ENCODE results near the gene ADAMTS17. TPM values are rescaled to one million over a fixed set of nuclear protein-coding genes. Genes with fewer than 3 reads are reported as not detected.

Gene ADAMTS17
- total RNA-seq, 1 experiment from 2014 or later = 0.25 TPM

DNA sequence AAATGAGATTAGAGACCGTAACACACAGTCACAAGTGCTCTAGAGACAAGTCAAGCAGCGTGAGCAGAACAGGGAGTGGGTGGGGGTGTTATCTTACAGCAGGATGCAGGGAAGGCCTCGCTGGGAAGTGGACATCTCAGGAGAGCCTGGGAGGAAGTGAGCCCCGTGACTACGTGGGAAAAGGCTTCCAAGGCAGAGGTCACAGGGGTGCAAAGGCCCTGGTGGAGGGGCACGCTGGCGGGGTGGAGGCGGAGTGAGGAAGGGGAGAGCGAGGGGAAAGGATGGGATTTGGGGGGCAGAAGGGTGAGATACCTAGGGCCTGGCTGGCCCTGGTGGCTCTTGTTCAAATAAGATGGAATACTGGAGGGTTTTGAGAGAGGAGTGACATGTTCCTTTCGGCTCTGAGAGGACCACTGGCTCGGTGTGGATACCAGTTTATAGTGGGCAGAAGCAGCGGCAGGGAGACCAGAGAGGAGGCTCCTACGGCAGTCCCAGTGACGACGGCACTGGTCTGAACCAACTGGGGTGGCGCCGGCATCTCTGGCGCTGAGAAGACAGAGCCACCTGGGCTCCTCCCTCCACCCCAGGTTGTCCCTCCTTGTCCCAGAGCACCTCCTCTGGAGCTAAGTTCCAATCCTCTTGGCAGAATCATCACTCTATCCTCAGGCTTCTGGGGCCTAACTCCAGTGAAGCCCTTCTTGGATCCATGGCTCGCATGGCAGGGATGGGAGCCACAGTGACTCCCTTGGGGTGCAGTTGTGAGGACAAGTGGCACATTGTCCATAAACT lies 342.3 kb downstream of the ADAMTS17 start:
- DNase-seq (ENCODE audit: low spot score) = no peak

GRCh38 chr15:99998661-99999101 lies 343.1 kb downstream of the ADAMTS17 start:
- no peak for DNase-seq (ENCODE audit: low spot score)

GRCh38 chr15:99997112-99997651 lies 344.6 kb downstream of the ADAMTS17 start:
- no peak for DNase-seq (ENCODE audit: low spot score)

DNA sequence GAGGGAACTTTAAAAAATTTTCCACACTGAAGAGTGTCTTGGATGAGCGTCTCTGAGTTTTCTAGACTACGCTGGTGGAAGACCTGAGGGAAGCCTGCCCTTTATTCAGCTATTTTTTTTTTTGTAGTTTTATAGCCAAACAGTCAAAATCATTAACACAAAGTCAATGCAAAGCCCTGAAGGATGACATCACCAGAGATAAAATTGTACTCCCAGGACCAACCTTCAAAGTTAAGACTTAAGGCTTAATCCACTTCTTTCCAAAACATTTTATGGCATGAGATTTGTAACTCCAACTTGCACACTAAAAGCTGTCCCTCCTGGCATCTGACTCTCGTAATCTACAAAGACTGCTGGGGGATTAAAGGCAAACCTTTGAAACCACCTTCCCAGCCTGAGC lies 345.1 kb downstream of the ADAMTS17 start:
- no peak for DNase-seq (ENCODE audit: low spot score)

GRCh38 chr15:99995543-99995942 lies 346.2 kb downstream of the ADAMTS17 start:
- DNase-seq (ENCODE audit: low spot score) = no peak

GRCh38 chr15:99994849-99995248 lies 346.9 kb downstream of the ADAMTS17 start:
- DNase-seq (ENCODE audit: low spot score) = no peak

GRCh38 chr15:99993681-99994131 lies 348.1 kb downstream of the ADAMTS17 start:
- DNase-seq (ENCODE audit: low spot score) = no peak

DNA sequence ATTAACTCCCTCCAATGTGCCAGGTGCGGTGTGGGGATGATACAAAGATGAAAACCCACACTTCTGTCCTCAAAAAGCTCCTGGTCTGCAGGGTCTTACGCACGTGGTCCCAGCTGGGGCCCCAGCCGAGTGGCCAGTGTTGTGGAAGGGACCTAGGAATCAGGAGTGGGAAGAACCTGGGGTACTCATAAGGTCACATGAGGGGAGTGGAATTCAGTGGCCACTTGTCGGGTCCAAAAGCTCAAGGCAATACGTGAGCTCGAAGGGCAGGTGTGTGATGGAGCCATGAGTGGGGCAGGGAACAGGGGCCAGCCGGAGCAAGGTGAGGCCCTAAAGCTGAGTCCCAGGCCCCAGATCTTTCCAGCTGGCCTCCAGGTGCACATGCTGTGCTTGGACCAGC lies 348.5 kb downstream of the ADAMTS17 start:
- no peak for DNase-seq (ENCODE audit: low spot score)

- no peak for DNase-seq (ENCODE audit: low spot score)
Observed at GRCh38 chr15:99992611-99993231, 349.1 kb downstream of the ADAMTS17 start.

GRCh38 chr15:99989095-99989494 lies 352.7 kb downstream of the ADAMTS17 start:
- no peak for DNase-seq (ENCODE audit: low spot score)

DNA sequence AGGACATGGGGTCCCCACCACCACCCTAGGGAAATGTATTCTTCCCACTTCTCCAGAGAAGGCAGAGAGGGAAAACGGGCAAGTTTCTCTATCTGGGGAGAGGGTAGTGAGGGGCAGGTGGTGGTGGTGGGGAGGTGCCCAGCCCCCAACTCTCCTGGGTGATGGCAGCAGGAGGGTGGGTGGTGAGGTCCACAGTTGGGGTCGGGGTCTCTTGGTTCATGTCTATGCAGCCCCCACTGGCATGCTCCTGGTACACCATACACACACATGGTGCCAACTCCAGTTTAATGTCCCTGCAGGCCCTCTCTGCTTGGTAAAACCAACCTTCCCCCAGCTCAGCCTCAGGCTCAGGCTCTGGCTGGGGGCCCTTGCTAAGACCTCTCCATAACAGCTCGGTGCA lies 354.1 kb downstream of the ADAMTS17 start:
- DNase-seq (ENCODE audit: low spot score) = no peak

GRCh38 chr15:99987119-99987506 lies 354.7 kb downstream of the ADAMTS17 start:
- no peak for DNase-seq (ENCODE audit: low spot score)

GRCh38 chr15:99986297-99987118 lies 355.3 kb downstream of the ADAMTS17 start:
- DNase-seq (ENCODE audit: low spot score) = no peak

DNA sequence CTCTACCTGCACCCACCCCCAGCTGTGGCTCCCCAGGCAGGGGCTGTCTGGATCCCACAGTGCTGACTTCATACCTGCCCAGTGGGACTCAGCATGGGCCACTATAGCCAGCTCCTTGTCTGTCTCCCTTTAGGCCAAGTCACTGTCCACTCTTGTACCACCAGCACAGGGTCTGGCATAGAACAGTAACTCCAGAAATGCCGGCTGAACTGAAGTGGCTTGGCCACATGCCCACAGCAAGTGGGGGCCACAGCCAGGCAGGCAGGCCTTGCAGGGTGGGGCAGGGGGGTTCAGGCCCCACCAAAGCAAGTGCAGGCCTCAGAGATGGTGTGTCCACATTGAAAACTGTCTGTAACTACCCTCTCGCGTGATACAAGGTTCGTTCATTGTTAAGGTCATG lies 355.9 kb downstream of the ADAMTS17 start:
- DNase-seq (ENCODE audit: low spot score) = no peak

DNA sequence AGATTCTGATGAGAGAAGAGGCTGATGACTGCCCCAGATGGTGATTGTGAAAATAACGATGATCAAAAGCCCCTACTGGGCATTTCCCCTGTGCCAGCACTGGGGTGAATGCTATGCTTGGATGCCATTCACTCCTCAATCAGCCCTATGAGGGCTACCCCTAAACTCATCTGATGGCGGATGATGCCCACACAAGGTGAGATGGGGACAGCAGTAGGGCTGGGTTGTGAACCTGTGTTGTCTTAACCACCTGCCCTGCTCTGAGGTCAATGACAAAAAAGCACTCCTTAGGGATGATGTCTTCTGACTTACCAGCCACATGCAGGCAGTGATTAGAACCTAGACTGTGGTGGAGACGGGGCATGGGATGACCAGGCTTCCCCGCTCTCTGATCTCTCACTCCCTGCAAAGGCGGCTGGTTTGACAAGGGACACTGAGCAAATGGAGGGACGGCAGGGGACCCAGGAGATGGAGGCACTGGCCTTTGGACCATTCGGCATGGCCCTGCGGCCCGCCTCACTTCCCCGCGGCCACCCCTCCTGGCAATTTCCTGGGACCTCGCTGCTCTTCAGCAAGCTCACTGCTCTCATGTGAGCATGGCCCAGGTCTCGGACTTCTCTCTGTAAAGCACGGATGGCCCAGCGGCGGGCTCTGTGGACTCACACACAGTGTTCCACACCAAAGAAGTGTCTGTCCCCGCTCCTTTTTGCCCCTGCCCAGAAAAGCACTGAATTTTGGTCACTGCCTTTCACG lies 357.1 kb downstream of the ADAMTS17 start:
- no peak for DNase-seq (ENCODE audit: low spot score)

GRCh38 chr15:99983886-99984286 lies 357.9 kb downstream of the ADAMTS17 start:
- no peak for DNase-seq (ENCODE audit: low spot score)

GRCh38 chr15:99983171-99983885 lies 358.4 kb downstream of the ADAMTS17 start:
- DNase-seq (ENCODE audit: low spot score) = no peak

DNA sequence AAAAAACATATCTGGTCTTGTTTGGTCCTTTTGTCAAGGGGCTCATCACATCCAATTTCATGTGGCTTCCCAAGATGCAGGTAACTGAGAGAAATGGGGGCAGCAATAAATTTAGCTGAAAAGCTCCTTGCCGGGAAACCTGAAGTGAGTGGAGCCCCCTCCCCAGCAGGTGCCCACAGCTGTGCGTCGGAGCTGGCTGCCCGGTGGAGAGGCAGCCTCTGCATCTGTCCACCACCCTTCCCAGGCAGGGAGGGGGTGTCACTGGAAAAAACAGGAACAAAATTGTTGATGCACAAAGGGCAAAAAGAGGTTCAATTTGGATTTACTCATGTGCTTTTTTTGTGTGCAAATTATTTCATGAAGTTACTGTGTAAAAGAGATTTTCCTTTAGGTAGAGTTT lies 359.1 kb downstream of the ADAMTS17 start:
- DNase-seq (ENCODE audit: low spot score) = no peak

DNA sequence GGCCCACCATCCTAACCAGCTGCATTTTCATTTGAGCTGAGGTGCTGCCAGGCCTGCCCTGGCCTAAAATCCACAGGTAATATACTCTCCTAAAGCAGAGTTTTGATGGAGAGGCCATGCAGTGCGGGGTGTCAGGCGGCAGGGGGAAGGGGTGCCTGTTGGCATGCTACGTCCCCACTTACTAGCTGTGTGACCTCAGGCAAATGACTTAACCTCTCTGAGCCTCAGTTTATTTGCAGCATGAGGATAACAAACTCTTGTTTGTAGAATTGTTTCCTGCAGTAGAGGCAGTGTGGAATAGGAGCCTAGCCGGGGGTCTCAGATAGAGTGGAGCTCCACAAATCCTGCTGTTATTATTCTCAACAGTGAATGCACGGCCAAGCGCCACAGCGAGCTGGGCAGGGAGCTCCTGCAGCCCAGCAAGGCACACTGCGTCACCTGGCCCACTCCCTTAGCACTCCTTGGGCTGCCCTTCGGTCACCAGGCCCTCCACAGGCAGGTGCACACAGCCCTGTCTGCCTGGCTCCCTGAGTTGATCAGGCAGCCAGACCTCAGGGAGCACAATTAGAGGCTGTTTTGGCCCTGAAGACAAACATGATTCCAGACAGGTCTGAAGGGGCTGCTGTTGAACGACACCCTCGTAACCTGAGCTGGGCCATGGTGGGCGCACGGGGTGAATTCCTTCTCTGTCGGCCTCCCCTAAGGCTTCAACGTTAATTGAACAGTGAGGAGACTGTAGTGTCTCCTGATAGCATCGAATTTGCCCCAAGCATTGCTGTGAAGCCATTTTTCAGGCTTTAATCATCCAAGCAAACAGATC lies 359.7 kb downstream of the ADAMTS17 start:
- DNase-seq (ENCODE audit: low spot score) = no peak

DNA sequence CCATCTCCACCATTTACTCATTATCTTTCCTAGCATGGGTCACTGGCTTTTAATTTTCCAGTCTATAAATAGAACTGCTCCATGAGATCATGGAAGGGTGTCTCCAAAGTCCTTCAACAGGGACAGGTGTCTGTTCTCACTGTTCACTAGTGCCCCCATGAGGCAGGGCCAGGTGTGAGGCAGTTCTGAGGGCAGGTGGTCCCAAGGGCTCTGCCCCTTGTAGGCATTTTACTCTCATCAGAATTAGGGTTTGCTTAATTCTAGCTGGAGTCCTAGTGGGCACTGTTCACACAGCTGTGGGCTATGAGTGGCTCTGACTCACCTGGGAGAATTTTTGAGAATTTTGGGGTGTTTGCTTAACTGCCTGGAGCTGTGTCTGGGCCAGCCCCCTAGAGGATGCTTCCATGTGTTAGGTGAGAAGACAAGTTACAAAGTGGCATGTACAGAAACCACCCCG lies 360.6 kb downstream of the ADAMTS17 start:
- DNase-seq (ENCODE audit: low spot score) = no peak

Measured in H4 (cell line).